Measurements from ENCODE around the gene BACH2.
"Not testable (repeated sequence)": the region's sequence is repeated elsewhere in the genome, so short reads cannot be mapped to it uniquely, and the experiment has no call there.

Gene BACH2

DNA sequence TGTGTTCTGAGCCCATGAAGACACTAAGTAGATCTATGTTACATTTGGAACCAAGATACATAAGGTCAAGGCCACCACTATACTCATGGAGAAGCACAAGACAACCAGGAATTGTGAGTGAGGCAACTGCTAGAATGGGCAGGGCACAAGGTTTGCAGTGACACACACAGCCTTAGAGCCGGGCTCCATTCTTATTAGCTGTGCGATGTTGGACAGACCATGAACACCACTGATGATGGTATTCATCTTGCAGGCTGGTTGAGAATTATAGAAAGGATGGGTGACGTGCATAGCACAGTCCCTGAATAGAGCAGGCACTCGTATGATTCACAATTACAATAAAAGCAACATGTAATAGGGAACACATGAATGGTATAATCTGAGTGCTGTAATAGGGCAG lies 229.9 kb downstream of the BACH2 start:
- no peak for DNase-seq (ENCODE audit: low read depth)

DNA sequence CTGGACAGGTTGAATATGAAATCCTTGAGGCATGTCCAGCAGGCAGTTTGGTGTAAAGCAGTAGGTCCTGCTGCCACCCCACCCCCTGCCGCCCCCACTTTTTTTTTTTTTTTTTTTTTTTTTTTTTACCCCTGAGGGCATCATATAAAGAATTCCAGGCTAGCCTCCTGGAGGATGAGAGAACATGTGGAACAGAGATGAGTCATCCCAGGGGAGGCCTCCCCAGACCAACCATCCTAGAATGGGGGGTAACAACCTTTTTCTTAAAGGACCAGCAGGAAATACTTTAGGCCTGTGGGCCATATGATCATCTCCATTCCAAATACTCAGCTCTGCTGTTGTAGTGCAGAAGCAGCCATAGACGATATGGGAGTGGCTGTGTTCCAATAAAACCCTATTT lies 231.5 kb downstream of the BACH2 start:
- DNase-seq (ENCODE audit: low read depth), result no peak

DNA sequence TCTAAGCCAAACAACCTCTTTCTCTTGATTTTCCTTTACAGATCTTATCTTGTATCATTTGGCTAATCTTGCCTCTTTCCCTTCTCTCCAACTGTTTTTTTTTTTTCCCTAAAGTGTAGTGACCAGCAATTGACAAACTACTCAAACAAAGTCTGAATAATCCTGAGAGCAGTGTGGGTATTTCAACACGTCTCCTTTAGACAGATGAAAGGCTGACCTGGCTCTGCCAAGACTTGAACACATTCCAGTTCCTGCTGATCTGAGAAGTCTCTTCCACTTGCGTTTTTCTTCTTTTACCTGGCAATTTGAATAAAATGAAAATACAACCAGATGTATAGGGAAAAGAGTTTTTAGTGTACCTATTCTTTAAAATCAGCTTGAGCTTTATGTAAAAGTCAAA lies 234.0 kb downstream of the BACH2 start:
- no peak for DNase-seq (ENCODE audit: low read depth)

DNA sequence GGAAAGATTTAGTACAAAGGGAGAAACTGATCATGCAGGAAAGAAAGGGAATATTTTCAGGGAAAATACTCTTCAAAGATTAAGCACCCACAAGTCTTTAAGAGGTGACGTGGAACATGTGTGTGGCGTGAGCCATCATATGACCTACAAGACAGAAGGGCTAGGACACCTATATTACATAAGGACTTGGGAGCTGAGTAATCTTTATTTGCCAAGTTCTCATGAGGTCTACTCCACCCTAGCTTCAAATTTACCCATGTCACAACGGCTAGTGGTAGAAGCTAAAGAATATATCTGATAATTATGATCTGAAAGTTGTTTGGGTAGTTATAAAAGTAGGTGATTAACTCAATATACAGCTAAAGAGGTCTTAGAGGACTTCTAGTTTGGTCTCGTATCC lies 234.6 kb downstream of the BACH2 start:
- no peak for DNase-seq (ENCODE audit: low read depth)

DNA sequence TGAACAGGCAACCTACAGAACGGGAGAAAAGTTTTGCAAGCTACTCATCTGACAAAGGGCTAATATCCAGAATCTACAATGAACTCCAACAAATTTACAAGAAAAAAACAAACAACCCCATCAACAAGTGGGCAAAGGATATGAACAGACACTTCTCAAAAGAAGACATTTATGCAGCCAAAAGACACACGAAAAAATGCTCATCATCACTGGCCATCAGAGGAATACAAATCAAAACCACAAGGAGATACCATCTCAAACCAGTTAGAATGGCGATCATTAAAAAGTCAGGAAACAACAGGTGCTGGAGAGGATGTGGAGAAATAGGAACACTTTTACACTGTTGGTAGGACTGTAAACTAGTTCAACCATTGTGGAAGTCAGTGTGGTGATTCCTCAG lies 237.5 kb downstream of the BACH2 start:
- DNase-seq (ENCODE audit: low read depth), result not testable (repeated sequence)

DNA sequence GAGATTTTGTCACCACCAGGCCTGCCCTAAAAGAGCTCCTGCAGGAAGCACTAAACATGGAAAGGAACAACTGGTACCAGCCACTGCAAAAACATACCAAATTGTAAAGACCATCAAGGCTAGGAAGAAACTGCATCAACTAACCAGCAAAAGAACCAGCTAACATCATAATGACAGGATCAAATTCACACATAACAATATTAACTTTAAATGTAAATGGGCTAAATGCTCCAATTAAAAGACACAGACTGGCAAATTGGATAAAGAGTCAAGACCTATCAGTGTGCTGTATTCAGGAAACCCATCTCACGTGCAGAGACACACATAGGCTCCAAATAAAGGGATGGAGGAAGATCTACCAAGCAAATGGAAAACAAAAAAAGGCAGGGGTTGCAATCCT lies 240.7 kb downstream of the BACH2 start:
- DNase-seq (ENCODE audit: low read depth), result not testable (repeated sequence)

DNA sequence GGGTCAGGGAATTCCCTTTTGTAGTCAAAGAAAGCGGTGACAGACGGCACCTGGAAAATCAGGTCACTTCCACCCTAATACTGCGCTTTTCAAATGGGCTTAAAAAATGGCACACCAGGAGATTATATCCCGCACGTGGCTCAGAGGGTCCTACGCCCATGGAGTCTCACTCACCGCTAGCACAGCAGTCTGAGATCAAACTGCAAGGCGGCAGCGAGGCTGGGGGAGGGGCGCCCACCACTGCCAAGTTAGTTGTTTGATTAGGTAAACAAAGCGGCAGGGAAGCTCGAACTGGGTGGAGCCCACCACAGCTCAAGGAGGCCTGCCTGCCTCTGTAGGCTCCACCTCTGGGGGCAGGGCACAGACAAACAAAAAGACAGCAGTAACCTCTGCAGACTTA lies 242.4 kb downstream of the BACH2 start:
- not testable (repeated sequence) for DNase-seq (ENCODE audit: low read depth)

DNA sequence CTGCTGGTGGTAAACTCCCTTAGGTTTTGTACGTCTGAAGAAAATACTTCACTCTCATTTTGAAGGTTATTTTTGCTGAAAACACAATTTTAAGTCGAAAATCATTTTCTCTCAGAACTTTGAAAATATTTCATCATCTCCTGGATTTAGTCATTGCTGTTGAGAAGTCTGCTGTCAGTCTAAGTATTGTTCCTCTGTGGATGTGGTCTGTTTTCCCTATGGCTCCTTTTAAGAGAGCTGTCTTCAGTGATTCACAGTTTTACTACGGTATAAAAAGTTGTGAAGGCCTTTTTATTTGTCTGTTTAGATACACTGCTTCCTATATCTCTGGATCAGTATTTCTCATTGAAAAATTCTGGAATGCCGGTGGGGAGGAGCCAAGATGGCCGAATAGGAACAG lies 243.0 kb downstream of the BACH2 start:
- DNase-seq (ENCODE audit: low read depth), result no peak

DNA sequence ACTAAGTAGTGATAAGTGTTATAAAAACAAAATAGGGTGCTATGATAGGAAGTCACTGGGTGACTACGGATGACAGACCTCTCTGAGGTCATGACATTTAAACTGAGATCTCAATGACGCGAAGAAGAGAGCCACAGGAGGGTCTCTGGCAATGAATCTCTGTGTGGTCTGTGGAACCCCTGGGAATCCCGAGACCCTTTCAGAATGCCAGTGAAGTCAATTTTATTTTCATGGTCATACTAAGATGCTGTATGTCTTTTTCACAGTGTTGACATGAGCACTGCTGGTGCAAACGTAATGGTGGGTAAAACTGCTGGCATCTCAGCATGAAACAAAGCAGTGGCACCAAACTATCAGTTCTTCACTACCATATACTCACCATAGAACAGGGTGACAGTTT lies 247.3 kb downstream of the BACH2 start:
- no peak for DNase-seq (ENCODE audit: low read depth)

DNA sequence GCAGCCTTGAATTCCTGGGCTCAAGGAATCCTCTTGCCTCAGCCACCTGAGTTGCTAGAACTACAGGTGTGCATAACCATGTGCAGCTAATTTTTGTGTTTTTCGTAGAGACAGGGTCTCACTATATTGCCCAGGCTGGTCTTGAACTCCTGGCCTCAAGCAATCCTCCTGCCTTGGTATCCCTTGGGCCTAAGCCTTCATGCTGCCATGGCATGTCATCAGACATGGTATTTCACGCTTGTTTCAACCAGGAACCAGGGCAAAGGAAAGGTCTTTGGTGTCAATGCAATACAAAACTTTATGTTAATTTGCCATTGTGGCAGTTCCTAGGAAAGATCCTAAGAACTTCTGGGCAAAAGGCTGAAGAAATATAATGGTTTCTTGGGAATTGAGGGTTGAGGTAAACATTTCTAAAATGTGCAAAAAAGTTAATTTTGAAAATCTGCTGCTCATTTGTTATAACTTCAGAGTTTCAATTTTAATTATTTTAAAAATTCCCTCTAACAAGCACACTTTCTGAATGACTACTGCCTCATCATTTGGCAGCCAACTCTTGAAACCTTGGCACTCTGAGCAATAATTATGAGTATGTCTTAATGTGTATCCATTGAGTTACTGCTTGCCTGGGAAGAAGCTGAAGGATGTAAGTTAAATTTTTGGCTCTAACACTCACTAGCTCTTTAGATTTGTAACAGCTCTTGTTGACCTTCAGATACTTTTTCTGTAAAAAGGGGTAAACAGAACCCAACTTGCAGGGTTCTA lies 248.3 kb downstream of the BACH2 start:
- DNase-seq (ENCODE audit: low read depth), result no peak

DNA sequence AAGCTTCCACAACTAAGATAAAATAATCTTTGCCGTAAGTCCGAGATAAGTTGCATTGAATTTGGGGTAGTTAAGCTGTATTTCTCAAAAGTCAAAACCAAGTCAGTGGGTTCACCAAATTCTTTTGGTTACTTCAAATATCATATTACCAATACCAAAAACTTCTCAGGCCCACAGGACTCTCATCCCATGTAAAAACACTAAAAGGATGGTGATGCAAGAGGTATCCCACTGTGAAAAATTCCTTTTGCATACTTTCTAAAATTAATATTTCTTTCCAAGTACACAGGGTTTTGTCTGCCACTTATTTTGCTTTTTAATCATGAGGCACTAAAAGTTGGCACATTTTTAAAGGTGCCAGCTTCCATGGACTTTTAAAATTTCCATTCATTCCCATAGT lies 251.1 kb downstream of the BACH2 start:
- DNase-seq (ENCODE audit: low read depth), result no peak

DNA sequence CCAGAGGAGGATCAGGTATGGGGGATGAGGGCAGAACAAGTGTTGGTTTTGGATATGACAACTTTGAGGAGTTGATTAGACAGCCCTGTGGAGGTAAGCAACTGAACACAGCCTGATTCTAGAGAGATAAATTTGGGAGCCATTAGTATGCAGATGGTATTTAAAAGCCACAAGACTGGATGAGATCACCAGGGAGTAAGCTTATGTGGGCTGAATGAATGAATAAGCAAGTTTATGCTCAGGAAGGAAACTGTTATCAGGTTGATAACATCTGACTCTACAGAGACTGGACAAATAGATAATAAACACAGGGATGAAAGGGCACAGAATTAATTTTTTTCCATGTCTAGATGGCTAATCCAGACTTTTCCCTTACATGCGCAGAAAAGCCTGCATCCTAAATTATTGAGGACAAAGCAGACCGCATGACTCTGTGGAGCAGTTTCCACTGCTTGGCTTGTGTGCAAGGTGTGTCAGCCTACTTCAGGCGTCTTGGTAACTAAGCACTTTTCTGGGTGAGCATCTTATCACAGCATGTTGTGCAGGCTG lies 251.7 kb downstream of the BACH2 start:
- no peak for DNase-seq (ENCODE audit: low read depth)

DNA sequence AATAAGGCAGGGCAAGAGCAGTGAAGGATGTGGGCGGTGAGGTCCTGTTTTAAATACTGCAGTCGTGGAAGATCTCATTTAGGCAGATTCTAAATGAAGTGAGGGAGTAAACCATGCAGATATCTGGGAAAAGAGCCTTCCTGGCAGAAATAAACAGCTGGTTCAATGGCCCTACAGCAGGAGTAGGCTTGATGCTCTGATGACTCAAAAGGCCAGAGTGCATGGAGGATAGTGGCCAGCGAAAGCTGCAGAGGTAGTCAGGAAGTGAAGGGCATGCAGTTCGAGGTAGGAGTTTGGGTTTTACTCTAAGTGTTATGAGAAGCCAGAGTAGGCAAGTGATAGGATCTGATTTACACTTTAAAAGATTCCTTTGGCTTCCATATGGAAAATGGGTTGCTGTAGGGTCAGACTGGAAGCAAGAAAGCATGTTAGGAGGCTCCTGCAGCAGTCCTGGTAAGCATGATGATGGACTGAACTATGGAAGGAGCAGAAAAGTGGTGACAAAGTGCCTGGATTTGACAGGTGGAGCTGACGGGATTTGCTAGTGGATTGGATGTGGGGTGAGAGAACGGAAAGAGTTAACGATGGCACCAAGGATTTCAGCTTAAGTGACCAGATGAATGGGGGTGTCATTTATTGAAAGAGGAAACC lies 252.3 kb downstream of the BACH2 start:
- no peak for DNase-seq (ENCODE audit: low read depth)

DNA sequence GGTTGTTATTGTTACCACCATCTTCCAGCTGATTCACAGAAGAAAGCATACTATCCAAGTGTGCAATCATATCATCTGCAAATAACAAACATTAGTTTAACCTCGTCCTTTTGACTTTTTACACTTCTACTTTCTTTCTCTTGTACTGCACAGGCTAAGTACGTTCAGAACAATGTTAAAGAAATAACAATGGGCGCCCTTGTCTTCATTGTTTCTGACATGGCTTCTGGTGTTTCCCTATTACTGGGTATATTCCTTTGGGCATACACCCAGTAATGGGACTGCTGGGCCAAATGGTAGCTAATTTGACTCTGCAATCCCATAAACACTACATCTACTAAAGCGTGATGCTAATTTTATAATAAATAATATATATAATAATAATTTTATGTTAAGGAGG lies 255.7 kb downstream of the BACH2 start:
- DNase-seq (ENCODE audit: low read depth), result no peak

DNA sequence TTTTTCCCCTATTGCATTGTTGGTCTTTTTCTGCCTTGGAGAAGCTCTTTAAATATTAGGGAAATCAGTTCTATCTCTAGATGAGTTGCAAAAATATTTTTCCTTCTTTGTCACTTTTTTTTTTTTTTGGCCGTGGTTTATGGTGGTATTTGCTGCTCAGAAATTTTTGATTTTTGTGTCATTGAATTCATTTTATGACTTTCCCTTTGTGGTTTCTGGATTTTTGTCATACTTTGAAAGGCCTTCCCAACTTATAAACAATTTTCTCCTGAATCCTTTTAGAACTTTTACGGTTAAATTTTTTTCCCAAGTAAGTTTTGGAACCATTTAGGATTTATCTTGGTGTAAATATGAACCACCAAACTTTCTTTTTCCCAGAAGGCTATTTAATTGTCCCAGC lies 256.7 kb downstream of the BACH2 start:
- DNase-seq (ENCODE audit: low read depth), result no peak

DNA sequence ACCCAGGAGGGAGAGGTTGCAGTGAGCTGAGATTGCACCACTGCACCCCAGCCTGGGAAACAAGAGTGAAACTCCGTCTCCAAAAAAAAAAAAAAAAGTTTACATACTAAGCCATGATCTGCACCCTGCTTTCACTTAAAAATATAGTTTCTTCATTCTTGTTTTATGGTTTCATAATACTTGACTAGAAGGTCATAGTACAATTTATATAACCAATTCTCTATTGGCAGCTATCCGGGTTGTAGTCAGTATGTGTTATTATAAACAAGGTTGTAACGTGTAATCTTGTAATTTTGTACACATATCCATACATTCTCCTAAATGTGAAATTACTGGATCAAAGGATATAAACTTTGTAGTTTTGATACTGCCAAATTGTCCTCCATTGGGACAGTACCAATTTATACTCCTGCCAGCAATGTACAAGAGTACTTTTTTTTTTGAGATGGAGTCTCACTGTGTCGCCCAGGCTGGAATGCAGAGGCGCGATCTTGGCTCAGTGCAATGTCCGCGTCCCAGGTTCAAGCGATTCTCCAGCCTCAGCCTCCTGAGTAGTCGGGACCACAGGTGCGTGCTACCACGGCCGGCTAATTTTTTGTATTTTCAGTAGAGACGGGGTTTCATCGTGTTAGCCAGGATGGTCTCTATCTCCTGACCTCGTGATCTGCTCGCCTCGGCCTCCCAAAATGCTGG lies 257.5 kb downstream of the BACH2 start:
- DNase-seq (ENCODE audit: low read depth), result no peak

DNA sequence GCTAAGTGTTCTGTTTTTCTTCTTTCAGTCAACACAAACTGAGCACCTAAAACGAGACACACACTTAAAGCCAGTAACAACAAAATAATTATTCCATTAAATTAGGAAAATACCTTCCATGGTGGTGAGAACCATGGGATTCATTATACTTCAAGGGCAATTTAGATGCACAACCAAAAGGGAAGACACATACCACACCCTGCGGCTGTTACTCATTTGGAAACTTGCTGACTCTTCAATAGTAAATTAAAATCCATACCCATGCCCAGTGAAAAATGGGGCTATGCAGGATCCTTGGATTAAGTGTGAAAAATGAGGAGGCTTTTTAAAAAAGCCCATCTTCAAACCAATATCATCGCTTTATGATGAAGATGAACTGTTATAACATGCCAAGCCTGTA lies 259.7 kb downstream of the BACH2 start:
- DNase-seq (ENCODE audit: low read depth), result no peak

DNA sequence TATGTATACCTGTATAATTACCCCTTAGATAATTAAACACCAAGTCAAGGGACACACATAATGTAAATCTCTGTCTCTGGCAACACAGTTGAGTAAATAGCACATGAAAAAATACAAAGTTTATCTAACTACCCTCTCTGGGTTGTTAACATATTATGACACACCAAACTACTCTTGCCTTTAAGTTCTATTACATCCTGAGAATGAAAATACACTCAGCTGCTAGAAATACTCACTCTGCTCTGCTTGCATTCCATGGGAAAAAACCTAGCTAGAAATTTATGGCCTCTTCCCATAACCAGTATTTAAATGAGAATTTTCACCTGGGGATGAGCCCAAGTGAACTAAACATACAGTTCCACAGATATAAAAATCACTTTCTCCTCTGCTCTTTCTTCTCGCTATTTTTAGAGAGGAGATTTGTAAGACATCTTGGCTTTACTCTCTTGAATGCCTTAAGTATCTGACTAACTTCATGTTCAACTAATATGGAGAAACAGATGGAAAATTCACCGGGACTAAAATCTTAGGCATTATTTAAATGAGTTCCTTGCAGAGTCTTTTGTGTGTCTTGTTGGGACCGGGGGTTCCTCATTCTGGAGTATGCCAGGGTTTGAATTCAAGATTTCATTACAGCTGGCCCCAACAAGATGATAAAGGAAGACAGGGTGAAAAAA lies 261.5 kb downstream of the BACH2 start:
- no peak for DNase-seq (ENCODE audit: low read depth)

DNA sequence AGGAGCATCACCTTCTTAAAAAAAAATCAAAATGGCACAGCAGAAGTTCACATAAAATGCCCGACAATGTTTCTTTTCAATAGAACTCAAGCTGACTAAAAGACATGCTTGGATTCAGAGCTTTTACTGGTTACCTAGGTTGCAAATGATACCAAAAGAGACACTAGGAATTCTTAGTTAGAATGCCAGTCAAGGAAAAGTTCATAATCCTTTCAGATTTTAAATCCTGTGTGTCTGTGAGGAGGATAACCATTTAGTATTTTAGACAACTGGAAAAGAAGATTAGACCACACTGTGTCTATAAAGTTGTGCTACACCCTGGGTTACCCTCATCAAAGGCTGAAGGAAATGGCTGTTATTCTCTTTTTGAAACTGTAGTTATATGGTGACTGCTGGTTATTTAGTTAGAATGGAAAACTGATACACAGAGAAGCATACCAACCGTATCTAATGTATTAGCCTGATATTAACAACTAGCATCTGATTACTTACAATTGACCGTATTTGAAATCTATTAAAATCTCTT lies 262.8 kb downstream of the BACH2 start:
- DNase-seq (ENCODE audit: low read depth), result no peak

DNA sequence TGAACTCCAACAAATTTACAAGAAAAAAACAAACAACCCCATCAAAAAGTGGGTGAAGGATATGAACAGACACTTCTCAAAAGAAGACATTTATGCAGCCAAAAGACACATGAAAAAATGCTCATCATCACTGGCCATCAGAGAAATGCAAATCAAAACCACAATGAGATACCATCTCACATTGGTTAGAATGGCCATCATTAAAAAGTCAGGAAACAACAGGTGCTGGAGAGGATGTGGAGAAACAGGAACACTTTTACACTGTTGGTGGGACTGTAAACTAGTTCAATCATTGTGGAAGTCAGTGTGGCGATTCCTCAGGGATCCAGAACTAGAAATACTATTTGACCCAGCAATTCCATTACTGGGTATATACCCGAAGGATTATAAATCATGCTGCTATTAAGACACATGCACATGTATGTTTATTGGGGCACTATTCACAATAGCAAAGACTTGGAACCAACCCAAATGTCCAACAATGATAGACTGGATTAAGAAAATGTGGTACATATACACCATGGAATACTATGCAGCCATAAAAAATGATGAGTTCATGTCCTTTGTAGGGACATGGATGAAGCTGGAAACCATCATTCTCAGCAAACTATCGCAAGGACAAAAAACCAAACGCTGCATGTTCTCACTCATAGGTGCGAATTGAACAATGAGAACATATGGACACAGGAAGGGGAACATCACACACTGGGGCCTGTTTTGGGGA lies 264.0 kb downstream of the BACH2 start:
- not testable (repeated sequence) for DNase-seq (ENCODE audit: low read depth)

DNA sequence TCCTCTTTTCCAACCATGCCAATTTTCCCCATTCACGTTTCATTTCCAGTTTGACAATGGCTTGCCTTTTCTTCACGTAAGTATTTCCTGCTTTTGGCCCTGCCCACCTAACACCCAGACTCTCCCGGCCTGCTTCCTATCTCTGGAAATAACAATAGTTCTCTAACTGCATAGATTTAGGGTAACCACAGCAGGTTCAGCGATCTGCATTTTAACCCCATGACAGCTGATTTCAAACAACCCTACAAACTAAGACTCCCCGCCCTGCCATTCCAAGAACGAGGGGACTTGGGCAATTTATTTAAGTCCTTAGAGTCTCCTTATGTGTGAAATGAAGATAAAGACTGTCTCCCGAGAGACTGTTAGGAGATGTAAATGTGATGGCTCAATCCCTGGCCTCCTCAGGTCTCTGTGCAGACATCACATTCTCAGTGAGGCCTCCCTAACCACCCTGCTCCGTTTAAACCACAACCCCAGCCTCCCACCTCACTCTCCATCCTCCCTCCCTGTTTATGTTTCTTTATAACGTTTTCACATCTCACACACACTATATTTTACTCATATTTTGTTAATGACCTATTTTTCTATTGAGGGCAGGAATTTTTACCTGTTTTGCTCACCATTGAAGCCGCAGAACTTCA lies 267.5 kb downstream of the BACH2 start:
- no peak for DNase-seq (ENCODE audit: low read depth)

Measured in HS-27A (cell line).